ENCODE data around the gene BMX.

The BMX gene

GRCh38 chrX:15471028-15471427, 29.6 kb upstream of the BMX start:
- FAIRE-seq = no peak

DNA sequence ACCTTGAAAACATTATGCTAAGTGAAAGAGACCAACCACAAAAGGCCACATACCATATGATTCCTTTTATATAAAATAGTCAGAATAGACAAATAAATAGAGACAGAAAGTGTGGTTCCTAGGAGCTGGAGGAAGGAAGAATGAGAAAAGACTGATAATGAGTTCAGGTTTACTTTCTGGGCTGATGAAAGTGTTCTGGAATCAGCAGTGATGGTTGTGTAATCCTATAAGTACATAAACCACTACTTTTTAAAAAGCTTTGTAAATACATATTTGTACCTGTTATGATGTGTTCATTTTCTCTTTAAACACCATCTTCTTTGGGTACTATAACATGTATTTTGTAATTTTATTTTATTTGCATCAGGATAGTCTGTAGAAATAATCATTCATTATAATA, 28.1 kb upstream of the BMX start:
- DNase-seq (ENCODE audit: insufficient read length, low spot score) = no peak
- FAIRE-seq = no peak
- TF ChIP-seq, protein P1, sequence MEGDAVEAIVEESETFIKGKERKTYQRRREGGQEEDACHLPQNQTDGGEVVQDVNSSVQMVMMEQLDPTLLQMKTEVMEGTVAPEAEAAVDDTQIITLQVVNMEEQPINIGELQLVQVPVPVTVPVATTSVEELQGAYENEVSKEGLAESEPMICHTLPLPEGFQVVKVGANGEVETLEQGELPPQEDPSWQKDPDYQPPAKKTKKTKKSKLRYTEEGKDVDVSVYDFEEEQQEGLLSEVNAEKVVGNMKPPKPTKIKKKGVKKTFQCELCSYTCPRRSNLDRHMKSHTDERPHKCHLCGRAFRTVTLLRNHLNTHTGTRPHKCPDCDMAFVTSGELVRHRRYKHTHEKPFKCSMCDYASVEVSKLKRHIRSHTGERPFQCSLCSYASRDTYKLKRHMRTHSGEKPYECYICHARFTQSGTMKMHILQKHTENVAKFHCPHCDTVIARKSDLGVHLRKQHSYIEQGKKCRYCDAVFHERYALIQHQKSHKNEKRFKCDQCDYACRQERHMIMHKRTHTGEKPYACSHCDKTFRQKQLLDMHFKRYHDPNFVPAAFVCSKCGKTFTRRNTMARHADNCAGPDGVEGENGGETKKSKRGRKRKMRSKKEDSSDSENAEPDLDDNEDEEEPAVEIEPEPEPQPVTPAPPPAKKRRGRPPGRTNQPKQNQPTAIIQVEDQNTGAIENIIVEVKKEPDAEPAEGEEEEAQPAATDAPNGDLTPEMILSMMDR (IDR thresholded peaks at IDR 0.05; ENCODE audit: insufficient read depth, missing control alignments) = no peak

More at GRCh38 chrX:15471028-15471427, 29.6 kb upstream of the BMX start:
- no peak for DNase-seq (ENCODE audit: insufficient read length, low spot score)
- TF ChIP-seq, protein P1 (IDR thresholded peaks at IDR 0.05; ENCODE audit: insufficient read depth, missing control alignments) = peak; percentile 67

GRCh38 chrX:15474028-15474427, 26.6 kb upstream of the BMX start:
- DNase-seq (ENCODE audit: insufficient read length, low spot score) (no peak), FAIRE-seq (no peak)
- TF ChIP-seq, protein P1 (IDR thresholded peaks at IDR 0.05; ENCODE audit: insufficient read depth, missing control alignments) = no peak

DNA sequence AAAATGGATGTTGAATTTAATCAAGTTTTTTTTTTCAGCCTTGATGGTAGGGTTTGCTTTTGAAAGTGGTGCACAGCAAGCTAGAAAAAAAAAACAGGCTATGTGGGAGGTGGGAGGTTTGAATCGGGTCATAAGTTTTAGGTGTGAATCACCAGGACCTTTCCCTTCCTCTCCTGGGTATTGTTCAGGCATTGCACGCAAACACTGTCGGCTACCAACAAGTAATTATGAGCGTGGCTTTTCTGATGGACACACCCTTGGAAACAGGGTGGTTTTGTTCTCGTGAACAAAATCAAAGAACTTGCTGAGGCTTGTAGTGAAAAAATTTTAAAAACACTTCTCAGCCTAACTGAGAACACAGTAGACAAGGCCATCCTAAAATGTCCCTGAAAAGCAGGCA, 25.6 kb upstream of the BMX start:
- TF ChIP-seq, protein P1 (IDR thresholded peaks at IDR 0.05; ENCODE audit: insufficient read depth, missing control alignments) = no peak
- DNase-seq (ENCODE audit: insufficient read length, low spot score) (no peak), FAIRE-seq (no peak)

DNA sequence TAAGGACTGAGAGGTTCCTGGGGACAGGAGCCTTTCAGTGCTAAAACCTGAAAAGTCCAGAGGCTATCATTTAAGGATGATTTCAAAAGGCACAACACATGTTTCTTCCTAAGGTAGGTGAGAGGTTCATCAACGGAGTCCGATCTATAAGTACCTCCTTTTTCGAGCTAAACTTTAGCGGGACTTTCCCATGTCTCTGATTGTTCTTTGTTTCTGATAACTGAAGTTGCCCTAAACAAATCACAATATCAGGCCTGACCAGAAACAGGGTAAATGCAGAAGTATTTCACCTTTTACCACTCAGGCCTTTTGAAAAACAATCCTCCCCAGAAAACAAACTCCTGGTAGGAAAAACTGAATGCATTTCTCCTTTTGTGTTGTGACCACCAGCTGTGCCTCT, 25.1 kb upstream of the BMX start:
- DNase-seq (ENCODE audit: insufficient read length, low spot score) (no peak), FAIRE-seq (no peak)
- TF ChIP-seq, protein P1 (IDR thresholded peaks at IDR 0.05; ENCODE audit: insufficient read depth, missing control alignments) = no peak

DNA sequence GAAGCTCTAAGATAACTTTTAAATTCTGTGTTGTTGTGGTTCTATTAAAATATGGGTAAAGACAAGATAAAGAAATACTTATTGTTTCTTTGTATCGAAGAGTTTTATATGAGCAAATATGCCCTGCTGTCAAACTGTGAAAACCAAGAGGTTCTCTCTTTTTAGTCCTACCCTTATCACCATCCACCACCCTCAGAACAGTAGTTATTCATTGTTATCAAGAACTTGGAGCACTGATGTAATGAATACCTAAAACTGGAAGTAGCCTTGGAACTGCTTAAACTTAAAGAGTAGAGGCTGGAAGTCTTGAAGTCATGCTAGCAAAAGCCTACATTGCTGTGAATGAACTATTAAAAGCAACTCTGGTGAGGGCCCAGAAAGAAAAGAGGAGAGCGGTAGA, 16.7 kb upstream of the BMX start:
- TF ChIP-seq, protein P1 (IDR thresholded peaks at IDR 0.05; ENCODE audit: insufficient read depth, missing control alignments) = no peak
- FAIRE-seq (no peak), DNase-seq (ENCODE audit: insufficient read length, low spot score) (no peak)

DNA sequence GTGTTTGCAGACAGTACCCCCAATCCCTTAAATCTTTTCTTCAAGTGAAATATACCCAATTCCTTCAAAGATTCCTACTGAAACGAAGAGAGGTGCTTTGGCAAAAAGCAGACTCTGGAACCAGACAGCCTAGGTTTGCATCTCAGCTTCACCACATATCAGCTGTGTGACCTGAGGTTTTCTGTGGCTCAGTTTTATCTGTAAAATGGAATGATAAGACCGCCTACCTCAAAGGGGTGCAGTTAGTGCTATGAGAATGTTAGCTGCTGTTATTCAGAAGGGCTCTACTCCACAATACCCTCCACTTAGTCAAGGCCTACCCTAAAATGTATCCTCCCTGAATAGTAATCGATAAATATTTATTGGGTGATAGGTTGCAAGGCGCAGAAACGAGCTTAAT, 8.1 kb upstream of the BMX start:
- FAIRE-seq = no peak

More for the DNA sequence above, 8.1 kb upstream of the BMX start:
- no peak for DNase-seq (ENCODE audit: insufficient read length, low spot score)
- TF ChIP-seq, protein P1 (IDR thresholded peaks at IDR 0.05; ENCODE audit: insufficient read depth, missing control alignments) = no peak

Measured in D721Med (cell line).